Duodenal mucosa (tissue), 2 donors: ENCODE results near the gene STK36.

Source experiments
- H3K27ac ChIP-seq: one replicate; pipeline ENCODE4 v1.7.0; 2013; ENCODE audit warnings: low read depth, low read length
- H3K27me3 ChIP-seq, 2 donors: one replicate each; pipeline ENCODE4 v1.7.0; 2013; ENCODE audit warnings: low read length in 2 of 2, control low read depth in 1 of 2; ENCODE audit not compliant: insufficient read depth in 2 of 2, control insufficient read depth in 1 of 2
- H3K36me3 ChIP-seq, 2 donors: one replicate each; pipeline ENCODE4 v1.7.0; 2013; ENCODE audit warnings: low read length in 2 of 2, control low read depth in 1 of 2; ENCODE audit not compliant: insufficient read depth in 2 of 2, control insufficient read depth in 1 of 2
- H3K4me1 ChIP-seq, 2 donors: one replicate each; pipeline ENCODE4 v1.7.0; 2013; ENCODE audit warnings: low read length in 2 of 2, control low read depth in 1 of 2; ENCODE audit not compliant: insufficient read depth in 2 of 2, control insufficient read depth in 1 of 2
- H3K4me3 ChIP-seq, 2 donors: one replicate each; pipeline ENCODE4 v1.7.0; 2013; ENCODE audit warnings: low read length in 2 of 2, low read depth in 1 of 2
- H3K9ac ChIP-seq, 2 donors: one replicate each; pipeline ENCODE4 v1.7.0; 2013; ENCODE audit warnings: low read length in 2 of 2, low read depth in 1 of 2
- H3K9me3 ChIP-seq, 2 donors: one replicate each; pipeline ENCODE4 v1.7.0; 2013; ENCODE audit warnings: low read length in 2 of 2, control low read depth in 1 of 2; ENCODE audit not compliant: control insufficient read depth in 1 of 2

The STK36 gene

GRCh38 chr2:218744615-218745014 lies 72.7 kb downstream of the STK36 start:
- peaks cover 42 to 63% of the 10 kb centered on the region in 2 donors for H3K36me3 ChIP-seq
- H3K4me1 ChIP-seq, result no peaks in the 10 kb centered on the region

DNA sequence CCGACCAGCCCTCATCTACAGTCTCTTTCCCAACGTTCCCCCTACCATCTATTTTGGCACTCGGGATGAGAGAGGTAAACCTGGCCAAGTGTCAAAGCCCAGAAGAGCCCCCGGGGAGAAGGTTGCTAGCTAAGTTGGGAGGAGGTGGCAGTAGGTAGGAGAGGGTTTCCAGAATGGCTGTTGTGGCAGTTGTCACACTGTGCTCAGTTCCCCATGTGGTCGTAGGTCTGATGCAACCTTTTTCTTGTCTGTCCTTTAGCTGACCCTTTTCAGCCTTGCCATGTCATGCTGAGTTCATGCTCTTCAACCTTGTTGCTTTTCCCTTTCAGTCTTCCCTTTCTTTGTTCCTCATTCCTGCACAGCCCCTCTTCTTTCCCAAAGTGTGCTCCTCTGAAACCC lies 73.3 kb downstream of the STK36 start:
- H3K9me3 ChIP-seq, result no peaks in the 10 kb centered on the region
- no peaks in the 10 kb centered on the region for H3K4me1 ChIP-seq
- no peak overlapping the region for H3K9ac ChIP-seq
- peak overlapping the region; percentile 4 for H3K27ac ChIP-seq
- no peak overlapping the region for H3K4me3 ChIP-seq
- peaks cover 43 to 64% of the 10 kb centered on the region in 2 donors for H3K36me3 ChIP-seq
- H3K27me3 ChIP-seq, result no peaks in the 10 kb centered on the region

More at GRCh38 chr2:218744615-218745014, 72.7 kb downstream of the STK36 start:
- Histone ChIP-seq H3K9ac (no peak overlapping the region), H3K4me3 (no peak overlapping the region), H3K9me3 (no peaks in the 10 kb centered on the region), H3K27ac (no peak overlapping the region), H3K27me3 (no peaks in the 10 kb centered on the region)

DNA sequence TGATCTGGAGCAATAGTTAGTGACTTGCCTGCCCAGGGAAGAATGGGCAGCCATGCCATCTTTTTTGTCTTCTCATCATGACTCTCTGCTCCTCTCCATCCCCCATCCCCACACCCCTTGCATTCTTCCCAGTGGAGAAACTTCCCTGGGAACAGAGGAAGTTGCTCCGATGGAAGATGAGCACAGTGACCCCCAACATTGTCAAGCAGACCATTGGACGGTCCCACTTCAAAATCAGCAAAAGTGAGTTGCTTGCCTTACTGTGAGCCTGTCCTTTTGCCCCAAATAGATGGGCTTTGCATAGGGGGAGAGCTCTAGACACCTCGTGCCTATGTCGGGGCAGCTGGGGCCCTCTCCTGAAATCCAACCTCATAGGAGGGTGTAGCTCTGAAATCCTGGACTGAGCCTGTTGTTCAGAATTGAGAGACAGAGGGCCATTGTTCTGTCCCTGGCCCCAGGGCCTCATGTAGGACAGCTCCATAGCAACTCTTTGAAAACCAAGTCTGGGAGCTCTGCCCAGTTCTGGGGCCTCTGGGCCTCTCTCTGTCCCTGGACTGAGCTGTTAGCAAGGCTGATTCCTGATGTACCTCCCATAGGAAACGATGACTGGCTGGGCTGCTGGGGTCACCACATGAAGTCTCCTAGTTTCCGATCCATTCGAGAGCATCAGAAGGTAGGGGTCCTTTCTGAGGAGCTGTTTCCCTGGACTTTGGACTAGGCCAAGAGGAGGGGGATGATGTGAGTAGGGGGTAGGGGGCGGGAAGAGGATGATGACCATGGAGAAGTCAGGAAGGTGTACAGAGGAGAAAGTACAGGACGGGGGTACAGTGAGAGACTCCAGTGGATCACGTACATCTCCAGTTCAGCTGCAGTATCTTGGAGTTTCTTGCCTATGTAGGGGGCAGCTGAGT lies 73.9 kb downstream of the STK36 start:
- Histone ChIP-seq H3K4me3 (no peak overlapping the region), H3K9ac (no peak overlapping the region), H3K9me3 (no peaks in the 10 kb centered on the region), H3K4me1 (no peaks in the 10 kb centered on the region), H3K36me3 (peaks cover 45 to 65% of the 10 kb centered on the region in 2 donors), H3K27ac (peak overlapping the region; percentile 4), H3K27me3 (no peaks in the 10 kb centered on the region)

GRCh38 chr2:218746470-218746795 lies 74.5 kb downstream of the STK36 start:
- no peaks in the 10 kb centered on the region for H3K27me3 ChIP-seq
- H3K4me1 ChIP-seq, result no peaks in the 10 kb centered on the region
- no peaks in the 10 kb centered on the region for H3K9me3 ChIP-seq
- peaks cover 48 to 66% of the 10 kb centered on the region in 2 donors for H3K36me3 ChIP-seq
- H3K9ac ChIP-seq, result no peak overlapping the region
- no peak overlapping the region for H3K27ac ChIP-seq
- no peak overlapping the region for H3K4me3 ChIP-seq

DNA sequence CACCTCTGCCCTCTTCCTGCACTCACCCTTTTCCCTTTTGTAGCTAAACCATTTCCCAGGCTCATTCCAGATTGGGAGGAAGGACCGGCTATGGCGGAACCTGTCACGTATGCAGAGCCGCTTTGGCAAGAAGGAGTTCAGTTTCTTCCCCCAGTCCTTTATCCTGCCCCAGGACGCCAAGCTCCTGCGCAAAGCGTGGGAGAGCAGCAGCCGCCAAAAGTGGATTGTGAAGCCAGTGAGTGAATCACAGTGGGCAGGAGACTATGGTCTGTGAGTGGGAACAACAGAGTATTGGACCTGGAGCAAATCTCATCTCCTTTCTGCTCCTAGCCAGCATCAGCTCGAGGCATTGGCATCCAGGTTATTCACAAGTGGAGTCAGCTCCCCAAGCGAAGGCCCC lies 75.1 kb downstream of the STK36 start:
- H3K9me3 ChIP-seq, result no peaks in the 10 kb centered on the region
- no peak overlapping the region for H3K9ac ChIP-seq
- H3K36me3 ChIP-seq, result peaks cover 49 to 63% of the 10 kb centered on the region in 2 donors

DNA sequence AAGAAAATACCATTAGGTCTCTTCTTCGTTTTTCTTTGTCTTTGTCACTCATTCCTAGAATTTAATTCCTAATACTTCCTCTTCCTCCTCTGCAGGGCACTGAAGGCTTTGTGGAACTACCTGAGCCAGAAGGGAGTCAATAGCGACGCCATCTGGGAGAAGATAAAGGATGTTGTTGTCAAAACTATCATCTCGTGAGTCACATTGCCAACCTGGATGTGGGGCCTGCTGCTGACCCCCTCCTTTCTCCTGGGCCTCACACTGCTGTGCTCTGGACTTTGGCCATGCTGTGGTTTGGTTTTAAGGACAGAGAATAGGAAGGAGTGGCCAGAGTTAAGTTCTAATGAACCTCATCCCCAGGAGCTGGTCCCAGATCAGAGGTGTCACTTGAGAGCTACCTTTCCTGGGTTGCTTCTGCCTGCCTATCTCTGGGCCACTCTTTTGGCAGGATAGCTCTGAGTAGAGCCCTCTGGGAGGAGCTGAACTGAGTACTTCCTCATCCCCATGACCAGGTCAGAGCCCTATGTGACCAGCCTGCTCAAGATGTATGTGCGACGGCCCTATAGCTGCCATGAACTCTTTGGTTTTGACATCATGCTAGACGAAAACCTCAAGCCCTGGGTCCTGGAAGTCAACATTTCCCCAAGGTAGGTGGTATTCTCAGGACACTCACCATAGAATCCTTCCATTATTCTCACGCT lies 77.0 kb downstream of the STK36 start:
- Histone ChIP-seq H3K27ac (no peak overlapping the region), H3K9ac (no peak overlapping the region), H3K9me3 (no peaks in the 10 kb centered on the region), H3K27me3 (no peaks in the 10 kb centered on the region), H3K36me3 (peaks cover 67 to 80% of the 10 kb centered on the region in 2 donors), H3K4me1 (no peaks in the 10 kb centered on the region), H3K4me3 (no peak overlapping the region)

More for the DNA sequence above, 75.1 kb downstream of the STK36 start:
- no peak overlapping the region for H3K27ac ChIP-seq
- no peaks in the 10 kb centered on the region for H3K27me3 ChIP-seq
- no peaks in the 10 kb centered on the region for H3K4me1 ChIP-seq
- H3K4me3 ChIP-seq, result no peak overlapping the region
